Bronchial epithelial cell (primary cell): ENCODE measurements around the gene RBMX. TPM values are rescaled to one million over a fixed set of nuclear protein-coding genes. Genes with fewer than 3 reads are reported as not detected.
"Not testable (repeated sequence)": the region's sequence is repeated elsewhere in the genome, so short reads cannot be mapped to it uniquely, and the experiment has no call there.

Experiments
- DNase-seq: peaks from one replicate; pipeline ENCODE4 v3.0.0-alpha.2; 2010; ENCODE audit warnings: low read depth
- FAIRE-seq: peaks from 2 replicates; lab custom pipeline; 2011; peaks lifted over from hg19 to GRCh38; lab: Jason Lieb, UNC
- H3K27me3 ChIP-seq: 2 replicates; pipeline ENCODE4 v1.5.1; 2011; ENCODE audit warnings: low read length; ENCODE audit not compliant: control insufficient read depth, insufficient read depth
- H3K36me3 ChIP-seq: 2 replicates; pipeline ENCODE4 v1.5.1; 2011; ENCODE audit warnings: low read length; ENCODE audit not compliant: control insufficient read depth, insufficient read depth
- H3K4me3 ChIP-seq: 2 replicates; pipeline ENCODE4 v1.5.1; 2011; ENCODE audit warnings: mild to moderate bottlenecking, low read depth, low read length, control low read depth
- total RNA-seq: library from RNA; depleted of rRNA; stranded (reverse); fragments of >200 nt; gene quantifications from 2 replicates; pipeline ENCODE4 v1.2.1, GENCODE V29; 2014
- TF ChIP-seq, protein P1 (sequence below): IDR thresholded peaks from 2 replicates; pipeline ENCODE4 v1.5.1; 2011; ENCODE audit warnings: mild to moderate bottlenecking, moderate library complexity, low read length, control low read depth, inconsistent platforms; ENCODE audit not compliant: insufficient read depth, severe bottlenecking

Gene RBMX
- total RNA-seq, 1 donor from 2014 or later, result 115 TPM

DNA sequence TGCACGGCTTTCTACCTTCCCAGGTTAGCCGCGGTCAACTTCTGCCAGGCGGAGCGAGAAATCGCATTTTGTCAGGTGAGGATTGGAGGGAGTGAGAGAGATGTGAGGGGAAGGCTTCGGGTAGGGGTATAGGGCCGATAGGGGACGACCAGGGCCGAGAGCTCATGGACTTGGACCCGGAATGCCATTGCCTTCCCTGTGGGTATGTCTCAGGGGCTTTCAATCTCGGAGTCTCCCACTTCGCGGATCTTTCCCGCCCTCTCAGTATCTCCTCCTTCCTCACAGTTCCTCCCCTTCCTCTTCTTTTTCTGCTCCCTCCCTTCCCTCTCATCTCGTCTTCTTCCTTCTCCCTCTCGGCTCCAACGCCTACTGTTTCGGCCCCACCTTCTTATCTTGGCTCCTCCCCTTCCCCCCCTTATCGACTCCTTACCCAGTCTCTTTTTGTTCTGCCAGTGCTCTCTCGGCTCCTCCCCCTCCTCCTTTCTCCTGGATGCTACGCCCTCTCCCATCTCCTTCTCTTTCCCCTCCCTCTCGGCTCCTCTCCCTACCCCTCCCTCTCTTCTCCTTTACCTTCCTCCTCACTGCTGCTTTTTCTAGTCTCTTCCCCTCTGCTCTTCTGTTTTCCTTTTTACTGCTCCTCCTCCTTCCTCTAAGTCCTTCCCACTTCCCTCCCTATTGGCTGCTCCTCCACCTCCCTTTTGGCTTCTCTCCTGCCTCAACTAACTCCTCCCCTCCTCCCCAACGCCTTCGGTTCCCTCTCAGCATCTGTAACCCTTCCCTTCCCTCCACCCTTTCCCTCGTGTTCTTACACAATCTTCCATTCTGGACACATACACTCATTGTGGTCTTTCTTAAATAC is 29.4 kb upstream of the RBMX start:
- FAIRE-seq, result no peak
- TF ChIP-seq, protein P1, sequence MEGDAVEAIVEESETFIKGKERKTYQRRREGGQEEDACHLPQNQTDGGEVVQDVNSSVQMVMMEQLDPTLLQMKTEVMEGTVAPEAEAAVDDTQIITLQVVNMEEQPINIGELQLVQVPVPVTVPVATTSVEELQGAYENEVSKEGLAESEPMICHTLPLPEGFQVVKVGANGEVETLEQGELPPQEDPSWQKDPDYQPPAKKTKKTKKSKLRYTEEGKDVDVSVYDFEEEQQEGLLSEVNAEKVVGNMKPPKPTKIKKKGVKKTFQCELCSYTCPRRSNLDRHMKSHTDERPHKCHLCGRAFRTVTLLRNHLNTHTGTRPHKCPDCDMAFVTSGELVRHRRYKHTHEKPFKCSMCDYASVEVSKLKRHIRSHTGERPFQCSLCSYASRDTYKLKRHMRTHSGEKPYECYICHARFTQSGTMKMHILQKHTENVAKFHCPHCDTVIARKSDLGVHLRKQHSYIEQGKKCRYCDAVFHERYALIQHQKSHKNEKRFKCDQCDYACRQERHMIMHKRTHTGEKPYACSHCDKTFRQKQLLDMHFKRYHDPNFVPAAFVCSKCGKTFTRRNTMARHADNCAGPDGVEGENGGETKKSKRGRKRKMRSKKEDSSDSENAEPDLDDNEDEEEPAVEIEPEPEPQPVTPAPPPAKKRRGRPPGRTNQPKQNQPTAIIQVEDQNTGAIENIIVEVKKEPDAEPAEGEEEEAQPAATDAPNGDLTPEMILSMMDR, result no peak

DNA sequence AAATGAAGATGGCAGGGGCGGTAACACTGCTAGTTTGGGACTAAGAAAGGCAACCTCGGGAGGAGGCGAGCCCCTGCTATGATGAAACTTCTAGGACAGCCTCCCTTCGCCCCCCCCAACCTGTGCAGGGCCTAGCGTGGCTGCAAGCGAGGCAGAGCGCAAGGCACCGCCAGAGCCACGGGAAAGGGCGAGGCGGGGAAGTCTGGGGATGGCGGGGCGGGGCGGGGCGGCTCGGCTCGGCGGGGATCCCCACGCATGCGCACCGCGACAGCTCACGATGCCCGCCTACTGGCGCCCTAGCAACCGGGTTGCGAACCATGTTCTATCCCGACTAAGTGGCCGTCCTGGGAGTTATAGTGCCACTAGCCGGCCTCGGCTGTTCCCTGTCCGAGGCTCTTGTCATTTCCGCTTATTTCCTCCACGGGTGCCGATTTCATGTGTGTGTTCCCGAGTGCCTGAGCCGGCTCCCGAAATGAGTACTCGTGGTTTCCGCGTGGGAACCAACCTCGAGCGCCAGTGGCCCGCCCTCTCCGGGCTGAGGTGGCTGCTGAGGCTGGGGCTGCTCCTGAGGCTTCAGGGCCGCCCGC is 28.7 kb upstream of the RBMX start:
- DNase-seq, result peak; percentile 49
- Histone ChIP-seq H3K36me3 (no peaks in the 10 kb centered on the region), H3K27me3 (no peaks in the 10 kb centered on the region), H3K4me3 (peak overlapping the region; percentile 56)
- no peak for FAIRE-seq
- TF ChIP-seq, protein P1, result no peak

More for the DNA sequence above, 29.4 kb upstream of the RBMX start:
- DNase-seq, result peak; percentile 83
- H3K36me3 ChIP-seq, result no peaks in the 10 kb centered on the region
- no peaks in the 10 kb centered on the region for H3K27me3 ChIP-seq
- peak overlapping the region; percentile 56 for H3K4me3 ChIP-seq

DNA sequence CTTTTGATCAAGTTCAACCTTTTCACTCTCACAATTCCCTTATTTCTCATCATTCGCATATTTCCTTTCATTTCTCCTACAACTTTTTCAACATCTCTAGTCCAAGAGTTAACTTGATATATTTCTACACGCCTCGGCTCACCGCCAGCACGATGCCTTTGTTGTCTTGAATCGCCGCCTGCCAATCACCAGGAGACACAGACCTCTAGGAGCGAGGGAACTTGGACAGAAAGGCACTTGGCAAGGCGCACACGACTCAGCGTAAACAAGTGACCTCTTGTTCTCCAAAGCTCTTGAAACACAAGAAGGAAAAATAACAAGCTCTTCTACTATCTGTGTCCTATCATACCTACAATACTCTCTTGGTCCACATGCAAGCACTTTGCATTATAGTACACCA is 27.1 kb upstream of the RBMX start:
- no peak for FAIRE-seq

GRCh38 chrX:136906921-136907510 is 26.5 kb upstream of the RBMX start:
- TF ChIP-seq, protein P1, result no peak
- H3K36me3 ChIP-seq, result no peaks in the 10 kb centered on the region
- H3K27me3 ChIP-seq, result no peaks in the 10 kb centered on the region
- FAIRE-seq, result no peak
- no peak overlapping the region for H3K4me3 ChIP-seq
- no peak for DNase-seq

More for the DNA sequence above, 27.1 kb upstream of the RBMX start:
- Histone ChIP-seq H3K36me3 (no peaks in the 10 kb centered on the region), H3K27me3 (no peaks in the 10 kb centered on the region), H3K4me3 (no peak overlapping the region)
- TF ChIP-seq, protein P1, result no peak
- no peak for DNase-seq

DNA sequence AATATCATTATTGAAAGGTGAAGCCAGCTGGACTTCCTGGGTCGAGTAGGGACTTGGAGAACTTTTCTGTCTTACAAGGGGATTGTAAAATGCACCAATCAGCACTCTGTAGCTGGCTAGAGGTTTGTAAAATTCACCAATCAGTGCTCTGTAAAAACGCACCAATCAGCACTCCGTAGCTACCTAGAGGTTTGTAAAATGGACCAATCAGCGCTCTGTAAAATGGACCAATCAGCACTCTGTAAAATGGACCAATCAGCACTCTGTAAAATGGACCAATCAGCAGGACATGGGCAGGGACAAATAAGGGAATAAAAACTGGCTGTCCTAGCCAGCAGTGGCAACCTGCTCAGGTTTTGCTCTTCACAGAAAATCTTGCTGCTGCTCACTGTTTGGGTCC is 23.5 kb upstream of the RBMX start:
- not testable (repeated sequence) for H3K4me3 ChIP-seq, H3K36me3 ChIP-seq, H3K27me3 ChIP-seq, DNase-seq, FAIRE-seq

DNA sequence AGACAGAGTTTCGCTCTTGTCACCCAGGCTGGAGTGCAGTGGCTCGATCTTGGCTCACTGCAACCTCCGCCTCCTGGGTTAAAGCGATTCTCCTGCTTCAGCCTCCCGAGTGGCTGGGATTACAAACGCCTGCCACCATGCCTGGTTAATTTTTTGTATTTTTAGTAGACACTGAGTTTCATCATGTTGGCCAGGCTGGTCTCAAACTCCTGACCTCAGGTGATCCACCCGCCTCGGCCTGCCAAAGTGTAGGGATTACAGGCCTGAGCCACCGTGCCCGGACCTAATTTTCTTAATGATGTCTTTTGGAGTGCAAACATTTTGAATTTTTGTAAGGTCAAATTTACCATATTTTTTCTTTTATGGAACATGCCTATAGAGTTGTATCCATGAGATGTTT is 19.5 kb upstream of the RBMX start:
- H3K4me3 ChIP-seq, H3K36me3 ChIP-seq, FAIRE-seq, H3K27me3 ChIP-seq, DNase-seq: not testable (repeated sequence)
